Hepatocyte (in vitro differentiated cells): ENCODE data around the gene SLC8A2. TPM values are rescaled to one million over a fixed set of nuclear protein-coding genes. Genes with fewer than 3 reads are reported as not detected.

Experiments
- DNase-seq: peaks from one replicate; pipeline ENCODE4 v3.0.0-alpha.2; 2016; ENCODE audit warnings: low spot score
- H2AFZ ChIP-seq: fragments of 200-600 bp; sonication (generic); 2 replicates; pipeline ENCODE4 v1.6.0; 2016; ENCODE audit warnings: antibody characterized with exemption, mild to moderate bottlenecking
- H3K27ac ChIP-seq: fragments of 200-600 bp; sonication (generic); 2 replicates; pipeline ENCODE4 v1.5.1; 2016; ENCODE audit warnings: mild to moderate bottlenecking
- H3K27me3 ChIP-seq: fragments of 200-600 bp; sonication (generic); 2 replicates; pipeline ENCODE4 v1.6.1; 2016
- H3K36me3 ChIP-seq: fragments of 200-600 bp; sonication (generic); replicated peaks from 2 replicates; pipeline ENCODE4 v1.5.1; 2016; ENCODE audit warnings: low read depth; ENCODE audit not compliant: insufficient read depth
- H3K4me1 ChIP-seq: fragments of 200-600 bp; sonication (generic); 2 replicates; pipeline ENCODE4 v1.5.1; 2016; ENCODE audit warnings: mild to moderate bottlenecking, moderate library complexity; ENCODE audit not compliant: insufficient read depth
- H3K4me2 ChIP-seq: fragments of 200-600 bp; sonication (generic); 2 replicates; pipeline ENCODE4 v1.6.0; 2016
- H3K4me3 ChIP-seq: fragments of 200-600 bp; sonication (generic); 2 replicates; pipeline ENCODE4 v1.5.1; 2016; ENCODE audit warnings: mild to moderate bottlenecking
- H3K79me2 ChIP-seq: fragments of 200-600 bp; sonication (generic); 2 replicates; pipeline ENCODE4 v1.6.0; 2017; ENCODE audit warnings: mild to moderate bottlenecking
- H3K9me2 ChIP-seq: fragments of 200-600 bp; sonication (generic); replicated peaks from 2 replicates; pipeline ENCODE4 v1.6.0; 2017; ENCODE audit warnings: mild to moderate bottlenecking; ENCODE audit not compliant: insufficient read depth
- H3K9me3 ChIP-seq: fragments of 200-600 bp; sonication (generic); 2 replicates; pipeline ENCODE4 v1.5.1; 2016; ENCODE audit warnings: low read depth, mild to moderate bottlenecking
- H4K20me1 ChIP-seq: fragments of 200-600 bp; sonication (generic); 2 replicates; pipeline ENCODE4 v1.6.0; 2016; ENCODE audit warnings: mild to moderate bottlenecking; ENCODE audit not compliant: insufficient read depth, poor library complexity, severe bottlenecking
- CTCF ChIP-seq: fragments of 200-600 bp; sonication (generic); IDR thresholded peaks from 2 replicates; pipeline ENCODE4 v1.5.1; 2016; ENCODE audit warnings: antibody characterized with exemption, mild to moderate bottlenecking; ENCODE audit not compliant: poor library complexity
- EZH2 ChIP-seq: fragments of 200-600 bp; sonication (generic); IDR thresholded peaks from 2 replicates; pipeline ENCODE4 v1.6.1; 2016; ENCODE audit warnings: antibody characterized with exemption, mild to moderate bottlenecking, borderline replicate concordance
- EZH2phosphoT487 ChIP-seq: fragments of 200-600 bp; sonication (generic); IDR thresholded peaks from one replicate; pipeline ENCODE4 v1.6.1; 2018; ENCODE audit warnings: antibody characterized with exemption, mild to moderate bottlenecking, low read depth, moderate library complexity; ENCODE audit not compliant: unreplicated experiment, severe bottlenecking
- WGBS: methylation state at CpG from one replicate; pipeline ENCODE4 v1.1.6; 2016; ENCODE audit warnings: low lambda C conversion rate; ENCODE audit errors: missing lambda C conversion rate; 5-methylcytosine and 5-hydroxymethylcytosine counted together
- polyA plus RNA-seq: library from polyadenylated mRNA; unstranded; fragments of >200 nt; fragmentation: Nextera tagmentation; extraction: Ambion mirVana; gene quantifications from 2 replicates; pipeline ENCODE4 v1.2.1, GENCODE V29; 2016
- total RNA-seq: library from RNA; depleted of rRNA; stranded (reverse); fragments of >200 nt; gene quantifications from 2 replicates; pipeline ENCODE4 v1.2.3, GENCODE V29; 2014

Gene SLC8A2
- total and polyA plus RNA-seq, 2 experiments from 2014 or later = 0.24 to 1.1 TPM

DNA sequence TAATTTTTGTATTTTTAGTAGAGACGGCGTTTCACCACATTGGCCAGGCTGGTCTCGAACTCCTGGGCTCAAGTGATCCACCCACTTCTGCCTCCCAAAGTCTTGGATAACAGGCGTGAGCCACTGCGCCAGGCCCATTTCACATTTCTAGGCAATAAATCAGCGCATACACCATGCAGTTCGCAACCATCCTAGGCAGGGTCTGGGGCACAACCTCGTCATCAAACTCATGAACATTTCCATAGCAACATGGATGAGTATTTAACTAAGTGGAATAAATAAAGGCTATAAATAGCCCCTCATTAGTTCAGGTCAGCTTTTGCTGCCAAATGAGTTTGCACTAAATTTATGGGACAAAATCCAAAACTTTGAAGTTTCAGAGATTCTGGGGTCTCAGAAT is 60.6 kb downstream of the SLC8A2 start:
- Histone ChIP-seq H3K27me3 (peaks cover 17% of the 10 kb centered on the region), H3K36me3 (no peaks in the 10 kb centered on the region), H3K79me2 (no peaks in the 10 kb centered on the region), H3K9me2 (no peaks in the 10 kb centered on the region), H3K27ac (no peak overlapping the region), H4K20me1 (no peaks in the 10 kb centered on the region), H2AFZ (no peak overlapping the region), H3K4me2 (no peak overlapping the region), H3K4me1 (no peaks in the 10 kb centered on the region), H3K9me3 (no peaks in the 10 kb centered on the region), H3K4me3 (no peak overlapping the region)
- 95% methylated on average over 8 of the region's 8 CpGs for WGBS
- TF ChIP-seq EZH2 = no peak
- no peak for TF ChIP-seq CTCF
- TF ChIP-seq EZH2phosphoT487 = no peak
- DNase-seq = no peak

- no peaks in the 10 kb centered on the region for H3K9me3 ChIP-seq
- no peak for DNase-seq
- TF ChIP-seq CTCF = no peak
- TF ChIP-seq EZH2 = no peak
- TF ChIP-seq EZH2phosphoT487 = no peak
- no peaks in the 10 kb centered on the region for H3K9me2 ChIP-seq
- H3K4me2 ChIP-seq = no peak overlapping the region
- H3K27ac ChIP-seq = no peak overlapping the region
- H3K79me2 ChIP-seq = no peaks in the 10 kb centered on the region
- 91% methylated on average over 12 of the region's 14 CpGs for WGBS
- no peaks in the 10 kb centered on the region for H3K4me1 ChIP-seq
- no peaks in the 10 kb centered on the region for H4K20me1 ChIP-seq
- H3K27me3 ChIP-seq = peaks cover 16% of the 10 kb centered on the region
- no peak overlapping the region for H3K4me3 ChIP-seq
- no peak overlapping the region for H2AFZ ChIP-seq
- H3K36me3 ChIP-seq = no peaks in the 10 kb centered on the region
Measured at GRCh38 chr19:47408156-47408938, 63.3 kb downstream of the SLC8A2 start.

DNA sequence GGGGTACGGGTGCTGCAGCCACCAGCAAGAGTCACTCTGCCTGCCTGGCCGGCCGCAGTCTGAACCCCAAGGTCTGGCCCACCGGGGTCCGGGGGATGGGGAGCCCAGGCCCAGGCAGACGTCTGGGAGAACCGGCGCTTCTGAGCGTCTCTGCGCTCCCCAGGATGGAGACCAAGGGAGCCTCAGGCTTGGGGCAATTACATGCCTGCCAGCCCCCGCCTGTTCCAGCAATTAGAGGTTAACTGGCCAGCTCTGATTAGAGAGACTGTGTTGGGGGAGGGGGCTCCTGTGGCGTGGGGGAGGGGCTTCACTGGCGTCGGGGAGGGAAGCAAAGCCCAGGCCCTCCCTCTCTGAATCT is 64.3 kb downstream of the SLC8A2 start:
- Histone ChIP-seq H3K4me1 (no peaks in the 10 kb centered on the region), H3K36me3 (no peaks in the 10 kb centered on the region), H3K4me3 (no peak overlapping the region), H3K27me3 (peaks cover 16% of the 10 kb centered on the region), H3K79me2 (no peaks in the 10 kb centered on the region), H3K27ac (no peak overlapping the region), H3K9me2 (no peaks in the 10 kb centered on the region), H3K9me3 (no peaks in the 10 kb centered on the region), H2AFZ (no peak overlapping the region), H4K20me1 (no peaks in the 10 kb centered on the region), H3K4me2 (no peak overlapping the region)
- 18% methylated on average over 11 of the region's 14 CpGs for WGBS
- no peak for DNase-seq
- no peak for TF ChIP-seq EZH2phosphoT487
- no peak for TF ChIP-seq CTCF
- no peak for TF ChIP-seq EZH2
